Pulmonary artery endothelial cell (primary cell): Measurements from ENCODE around the gene CREG2. TPM values are rescaled to one million over a fixed set of nuclear protein-coding genes. Genes with fewer than 3 reads are reported as not detected.
"Not testable (repeated sequence)": the region's sequence is repeated elsewhere in the genome, so short reads cannot be mapped to it uniquely, and the experiment has no call there.

ENCODE experiments used
- DNase-seq: peaks from one replicate; pipeline ENCODE4 v3.0.0-alpha.2; 2011; ENCODE audit warnings: low read depth, low spot score
- total RNA-seq: library from RNA; depleted of rRNA; stranded (reverse); fragments of >200 nt; gene quantifications from 2 replicates; pipeline ENCODE4 v1.2.3, GENCODE V29; 2014

Gene CREG2
- total RNA-seq, 1 donor from 2014 or later = 1.6 TPM

DNA sequence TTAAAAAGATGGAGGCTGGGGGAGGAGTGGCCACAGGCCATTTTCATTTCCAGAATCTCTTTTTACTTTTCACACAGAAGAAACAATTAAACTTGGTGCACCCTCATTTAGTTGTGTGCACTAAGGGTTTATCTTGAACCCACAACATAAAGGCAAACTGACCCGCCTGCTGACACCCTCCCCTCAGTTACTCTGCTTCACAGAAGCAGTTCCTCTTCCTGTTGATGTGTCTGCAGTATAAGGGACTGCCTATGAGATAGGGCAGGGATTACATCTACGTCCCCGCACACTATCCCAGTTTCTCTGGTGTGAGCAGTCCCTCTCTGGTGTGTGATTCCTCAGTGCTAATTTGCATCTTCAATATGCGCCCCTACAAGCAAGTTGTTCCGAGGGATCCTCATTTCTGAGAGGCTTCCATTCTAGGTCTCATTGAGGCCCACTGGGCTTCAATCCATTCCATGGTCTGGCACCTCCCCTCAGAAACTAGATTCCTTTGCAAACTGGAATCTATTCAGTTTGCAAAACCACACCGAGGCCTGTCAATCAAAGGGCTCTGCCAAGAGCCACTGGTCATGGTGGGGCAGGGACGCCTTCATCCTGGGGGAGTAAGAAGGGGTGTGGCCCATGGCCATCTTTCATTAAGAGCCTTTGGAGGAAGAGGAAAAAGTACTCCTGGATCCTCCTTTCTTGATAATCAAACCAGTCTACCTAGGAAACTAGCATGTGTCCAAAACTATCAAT, 12.3 kb downstream of the CREG2 start:
- no peak for DNase-seq

DNA sequence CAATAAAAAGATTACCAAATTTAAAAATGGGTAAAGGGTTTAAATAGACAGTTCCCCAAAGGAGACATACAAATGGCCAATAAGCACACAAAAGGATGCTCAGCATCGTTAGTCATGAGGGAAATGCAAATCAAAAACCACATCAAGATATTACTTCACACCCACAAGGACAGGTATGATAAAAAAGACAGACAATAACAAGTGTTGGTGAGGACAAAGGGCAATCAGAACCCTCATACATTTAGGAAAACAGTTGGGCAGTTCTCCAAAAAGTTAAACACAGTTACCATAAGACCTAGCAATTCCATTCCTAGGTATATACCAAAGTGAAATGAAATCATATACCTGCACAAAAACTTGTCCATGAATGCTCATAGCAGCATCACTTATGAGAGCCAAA, 14.5 kb downstream of the CREG2 start:
- no peak for DNase-seq

DNA sequence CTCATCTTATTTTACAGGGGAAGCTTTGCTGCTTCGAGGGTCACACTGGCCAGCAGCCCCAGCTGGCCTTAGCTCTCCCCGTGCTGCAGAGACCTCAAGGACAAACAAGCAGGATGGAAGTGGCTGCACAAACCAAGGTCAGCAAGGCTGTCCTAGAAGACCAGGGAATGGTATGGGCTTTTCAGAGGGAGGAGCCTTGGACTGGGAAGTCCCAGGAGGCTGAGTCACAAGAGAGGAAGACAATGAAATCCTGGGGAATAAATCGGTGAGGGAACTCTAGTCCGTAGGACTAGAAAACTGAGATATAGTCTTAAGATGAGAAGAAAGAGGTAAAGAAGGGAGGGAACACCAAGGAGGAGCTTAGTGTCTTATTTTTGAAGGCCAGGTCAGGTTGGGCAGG, 15.7 kb downstream of the CREG2 start:
- DNase-seq = no peak

DNA sequence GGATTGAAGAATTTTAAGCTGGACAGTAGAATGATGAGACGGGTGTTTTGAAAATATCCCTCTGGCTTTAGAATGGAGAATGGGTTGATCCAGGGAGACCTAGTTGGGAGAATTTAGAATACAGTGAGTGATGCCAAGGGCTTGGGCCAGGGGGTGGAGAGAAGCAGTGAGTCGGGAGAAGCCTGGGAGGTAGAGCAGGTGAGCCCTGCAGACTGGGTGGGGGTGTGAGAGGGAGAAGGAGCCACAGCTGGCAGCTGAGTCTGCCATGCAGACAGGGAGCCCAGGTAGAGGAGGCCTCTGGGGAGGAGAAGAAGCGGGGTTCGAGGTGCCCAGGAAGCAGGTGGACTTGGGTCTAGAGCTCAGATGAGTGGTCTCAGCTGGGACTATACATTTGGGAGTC, 18.2 kb downstream of the CREG2 start:
- no peak for DNase-seq

DNA sequence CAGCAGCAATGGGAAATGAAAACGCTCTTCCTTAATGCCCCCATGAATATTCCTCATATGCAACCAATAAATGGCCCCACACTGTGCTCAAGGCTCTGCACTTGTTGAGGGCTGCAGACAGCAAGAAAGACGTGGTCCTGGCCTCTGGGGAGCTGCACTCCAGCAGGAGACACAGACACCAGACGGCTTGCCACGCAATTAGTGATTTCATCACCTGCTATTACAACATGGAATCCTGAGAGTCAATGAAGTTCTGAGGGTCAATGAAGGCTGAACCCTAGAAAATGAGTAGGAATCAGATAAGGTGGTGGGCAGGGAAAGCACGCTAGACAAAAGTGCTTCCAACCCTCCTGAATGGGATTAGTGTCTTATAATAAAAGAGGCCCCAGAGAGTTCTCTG, 18.9 kb downstream of the CREG2 start:
- DNase-seq = no peak

DNA sequence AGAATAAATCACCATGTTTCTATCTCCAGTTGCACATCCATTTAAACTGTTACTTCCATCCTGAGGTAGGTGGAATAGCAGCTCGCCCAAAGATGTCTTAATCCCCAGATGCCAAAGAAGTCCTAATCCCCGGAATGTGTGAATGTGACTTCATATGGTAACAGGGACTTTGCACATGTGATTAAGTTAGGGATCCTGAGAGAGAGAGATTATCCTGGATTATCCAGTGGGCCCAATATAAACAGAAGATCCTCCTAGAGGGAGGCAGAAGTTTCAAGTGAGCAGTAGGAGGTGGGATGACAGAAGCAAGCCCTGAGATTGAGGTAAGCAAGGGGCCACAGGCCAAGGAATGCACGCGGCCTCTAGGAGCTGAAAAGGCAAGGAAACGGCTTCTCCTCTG, 19.8 kb downstream of the CREG2 start:
- no peak for DNase-seq

DNA sequence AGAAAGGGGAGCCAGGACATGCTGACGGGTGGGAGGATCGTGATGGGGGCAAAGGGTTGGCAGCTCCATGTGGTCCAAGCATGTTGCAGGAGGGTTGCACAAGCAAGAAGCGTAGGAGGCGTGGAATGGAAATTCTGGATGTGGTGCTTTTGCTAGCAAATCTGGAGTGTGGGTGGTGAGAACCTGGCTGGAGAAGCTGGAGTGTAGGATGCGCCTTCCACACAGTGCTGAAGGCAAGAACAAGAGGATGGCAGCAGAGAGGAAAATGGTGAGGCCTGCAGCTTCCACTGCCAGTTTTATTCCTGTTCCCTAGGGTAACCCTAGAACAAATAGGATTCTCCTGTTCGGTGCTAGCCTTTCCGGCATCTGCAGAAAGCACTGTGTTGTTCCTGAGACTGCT, 22.4 kb downstream of the CREG2 start:
- no peak for DNase-seq

DNA sequence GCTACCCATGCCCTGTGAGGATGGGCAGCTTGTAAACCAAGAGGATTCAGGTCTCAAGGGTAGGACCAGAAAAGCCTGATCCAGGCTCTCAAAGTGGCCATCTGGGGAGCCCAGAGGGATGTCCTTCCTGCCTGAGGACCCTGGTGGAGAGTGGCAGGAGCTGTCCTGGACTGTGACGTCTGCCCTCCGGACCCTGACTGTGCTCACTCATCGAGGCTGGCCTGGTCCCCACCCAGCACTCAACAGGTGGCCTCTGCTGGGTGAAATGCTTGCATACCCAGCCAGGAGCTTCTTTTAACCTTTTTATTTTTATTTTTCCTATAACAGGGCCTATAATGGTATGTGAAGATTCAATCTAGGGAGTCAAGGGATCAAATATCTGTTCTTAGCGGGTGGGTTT, 24.5 kb downstream of the CREG2 start:
- no peak for DNase-seq

DNA sequence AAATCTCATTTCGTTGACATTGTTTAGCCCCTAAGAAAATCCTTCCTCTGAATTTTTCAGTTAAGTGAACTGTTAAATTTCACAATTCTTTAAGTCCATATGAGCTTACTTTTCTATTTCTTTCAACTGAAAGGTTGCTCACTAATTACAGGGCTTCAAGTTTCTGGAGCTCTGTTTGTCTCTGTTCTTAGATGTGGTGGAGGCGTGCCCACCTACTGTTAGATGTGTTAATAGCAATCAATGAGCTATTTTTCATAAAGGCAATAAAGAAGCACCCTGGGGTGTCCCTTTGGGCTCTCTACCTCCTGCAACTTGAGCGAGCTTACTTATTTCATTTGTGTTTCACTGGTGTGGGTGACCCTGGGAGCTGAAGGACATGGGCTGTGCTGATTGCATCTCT, 25.0 kb downstream of the CREG2 start:
- no peak for DNase-seq

DNA sequence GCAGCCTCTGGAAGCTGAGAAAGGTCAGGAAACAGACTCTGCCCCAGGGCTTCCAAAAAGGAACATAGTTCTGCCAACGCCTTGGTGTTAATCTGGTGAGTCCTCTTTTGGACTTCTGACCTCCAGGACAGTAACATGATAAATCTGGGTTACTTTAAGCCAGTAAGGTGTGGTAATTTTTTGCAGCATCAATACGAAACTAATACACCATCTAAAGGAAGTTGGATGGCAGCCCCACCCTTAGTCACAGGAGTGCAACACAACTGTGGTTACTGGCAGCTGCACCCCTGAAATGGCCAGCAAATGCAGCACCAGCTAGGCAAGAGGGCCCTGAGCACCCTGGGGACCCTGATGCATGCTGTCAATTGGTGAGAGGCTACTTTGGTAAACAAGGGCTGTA, 25.8 kb downstream of the CREG2 start:
- no peak for DNase-seq

DNA sequence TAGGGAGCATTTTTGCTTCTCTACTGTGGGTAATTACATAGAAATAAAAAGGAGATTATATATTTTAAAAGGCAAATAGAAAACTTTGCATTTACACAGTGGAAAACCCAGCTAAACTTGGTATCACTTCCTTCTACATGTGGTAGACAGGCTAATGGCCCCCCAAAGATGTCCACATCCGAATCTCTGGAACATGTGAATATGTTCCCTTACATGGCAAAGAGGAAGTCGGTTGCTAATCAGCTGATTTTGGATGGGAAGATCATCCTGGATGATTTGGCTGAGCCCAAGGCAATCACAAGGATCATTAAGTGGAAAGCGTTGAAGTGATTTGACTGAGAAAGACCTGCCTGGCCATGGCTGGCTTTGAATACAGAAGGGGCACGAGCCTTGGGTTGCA, 26.2 kb downstream of the CREG2 start:
- no peak for DNase-seq

DNA sequence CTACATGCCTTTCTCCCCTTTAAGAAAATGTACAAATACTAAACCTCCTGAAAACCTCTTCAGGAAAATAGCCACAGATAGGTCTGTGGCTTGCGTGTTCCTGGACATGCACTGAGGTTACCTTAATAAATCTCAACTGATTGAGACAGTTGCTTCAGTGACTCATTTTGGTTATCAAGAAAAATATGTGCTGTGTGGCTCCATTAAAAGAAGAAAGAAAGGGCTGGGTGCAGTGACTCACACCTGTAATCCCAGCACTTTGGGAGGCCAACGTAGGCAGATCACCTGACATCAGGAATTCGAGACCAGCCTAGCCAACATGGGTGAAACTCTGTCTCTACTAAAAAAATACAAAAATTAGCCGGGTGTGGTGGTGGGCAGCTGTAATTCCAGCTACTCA, 27.1 kb downstream of the CREG2 start:
- no peak for DNase-seq

DNA sequence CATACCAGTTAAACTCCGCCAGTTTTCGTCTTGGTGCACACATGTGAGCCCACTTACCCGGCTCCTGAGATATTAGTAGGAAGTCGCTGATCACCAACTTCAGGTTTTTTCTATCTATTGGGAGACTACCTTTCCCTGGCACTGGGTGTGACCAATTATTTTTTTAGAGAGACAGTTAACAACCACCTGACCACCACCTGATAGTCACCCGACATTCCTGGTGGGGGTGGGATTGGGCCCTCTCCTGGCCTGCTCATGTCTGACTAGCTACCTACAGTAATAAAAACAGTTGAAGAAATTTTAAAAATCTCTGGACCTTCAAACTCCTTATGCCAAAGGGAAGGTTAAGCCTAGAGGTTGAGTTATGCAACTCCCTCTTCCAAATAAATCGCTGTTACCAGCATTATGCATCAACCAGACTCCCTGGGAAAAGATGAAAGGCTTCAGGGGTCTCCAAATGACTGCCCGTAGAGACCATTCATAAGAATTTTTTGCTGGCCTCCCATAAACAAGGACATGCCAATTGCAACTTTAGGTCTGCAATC, 27.8 kb downstream of the CREG2 start:
- no peak for DNase-seq

DNA sequence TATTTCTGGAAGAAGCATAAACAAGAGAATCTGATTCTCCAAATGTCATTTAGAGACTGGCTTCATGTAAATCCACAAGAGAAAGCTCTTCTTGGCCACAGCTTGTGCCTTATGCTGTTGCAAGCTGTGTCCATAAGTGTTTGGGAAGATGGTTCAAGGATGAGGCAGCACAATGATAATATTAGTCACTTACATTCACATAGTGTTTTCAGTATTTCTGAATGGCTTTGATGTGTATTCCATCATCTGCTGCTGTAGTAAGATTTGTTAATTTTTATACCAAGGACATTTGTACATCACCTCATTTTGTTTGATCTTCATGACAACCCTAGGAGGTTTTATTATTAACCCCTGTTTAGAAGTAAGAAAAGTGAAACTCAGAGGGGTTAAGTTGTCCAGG, 29.9 kb downstream of the CREG2 start:
- no peak for DNase-seq

DNA sequence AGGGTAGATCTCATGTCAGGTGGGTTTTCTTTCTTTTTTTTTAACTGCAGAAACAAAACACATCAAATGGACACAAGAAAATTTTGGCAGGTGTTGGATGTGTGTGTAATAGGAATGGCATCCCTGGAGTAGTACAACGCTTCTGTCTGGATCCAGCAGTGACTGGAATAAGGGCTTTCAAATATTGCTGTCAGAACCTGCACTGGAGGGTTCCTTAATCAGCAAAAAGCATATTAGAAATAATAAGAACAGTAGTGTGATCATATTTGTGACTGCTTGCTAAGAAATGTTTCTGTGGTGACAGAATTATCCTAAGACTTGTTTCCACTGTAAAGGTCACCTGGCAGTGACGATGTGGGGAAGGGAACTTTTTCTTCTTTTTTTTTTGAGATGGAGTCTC, 30.8 kb downstream of the CREG2 start:
- no peak for DNase-seq

DNA sequence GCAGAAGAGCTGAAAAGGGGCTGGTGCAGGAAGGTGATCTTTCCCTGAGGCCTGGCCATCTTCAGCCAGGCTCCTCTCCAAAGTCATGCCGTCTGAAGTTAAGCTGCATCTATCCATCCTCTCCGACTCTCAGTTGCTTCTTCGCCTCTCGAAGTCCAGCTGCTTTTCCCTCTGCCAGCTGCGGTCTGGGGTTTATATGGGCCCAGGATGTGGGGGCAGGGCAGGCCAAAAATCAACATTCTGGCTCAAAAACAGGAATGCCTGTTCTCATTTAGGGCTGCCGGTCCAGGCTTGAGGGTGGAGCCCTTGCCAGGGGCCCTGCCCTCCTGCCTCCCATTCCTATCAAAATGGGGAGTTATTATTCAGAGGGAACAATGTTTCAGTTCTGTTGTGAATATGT, 31.2 kb downstream of the CREG2 start:
- DNase-seq = no peak

DNA sequence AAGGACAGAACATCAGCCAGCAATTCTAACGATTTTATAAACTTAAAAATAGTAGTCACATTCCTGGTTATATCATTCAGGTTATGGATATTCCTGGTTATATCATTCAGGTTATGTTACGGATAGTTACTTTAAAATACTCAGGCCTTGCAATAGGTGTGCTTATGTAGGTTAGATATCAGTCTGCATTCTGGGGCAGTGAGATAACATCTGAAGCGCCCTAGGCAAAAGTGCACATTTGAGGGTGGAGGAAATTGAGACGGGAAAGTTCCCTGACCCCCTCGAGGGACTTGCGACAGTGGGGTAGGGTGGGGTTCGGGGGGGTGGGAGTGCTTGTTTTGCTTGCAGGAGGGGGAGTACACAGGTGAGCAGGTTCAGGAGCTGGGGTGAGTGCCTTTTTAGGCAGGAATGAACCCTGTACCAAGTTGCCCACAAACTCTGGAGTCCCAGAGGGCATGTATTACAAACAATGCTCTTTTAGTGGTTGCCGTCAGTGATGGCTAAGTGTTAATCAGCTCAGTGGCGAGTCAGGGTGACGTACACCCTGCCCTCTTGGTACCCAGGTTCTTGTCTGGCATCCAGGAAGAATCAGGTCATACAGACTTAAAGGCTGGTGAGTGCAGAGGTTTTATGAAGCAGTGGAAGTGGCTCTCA, 31.8 kb downstream of the CREG2 start:
- DNase-seq = no peak

DNA sequence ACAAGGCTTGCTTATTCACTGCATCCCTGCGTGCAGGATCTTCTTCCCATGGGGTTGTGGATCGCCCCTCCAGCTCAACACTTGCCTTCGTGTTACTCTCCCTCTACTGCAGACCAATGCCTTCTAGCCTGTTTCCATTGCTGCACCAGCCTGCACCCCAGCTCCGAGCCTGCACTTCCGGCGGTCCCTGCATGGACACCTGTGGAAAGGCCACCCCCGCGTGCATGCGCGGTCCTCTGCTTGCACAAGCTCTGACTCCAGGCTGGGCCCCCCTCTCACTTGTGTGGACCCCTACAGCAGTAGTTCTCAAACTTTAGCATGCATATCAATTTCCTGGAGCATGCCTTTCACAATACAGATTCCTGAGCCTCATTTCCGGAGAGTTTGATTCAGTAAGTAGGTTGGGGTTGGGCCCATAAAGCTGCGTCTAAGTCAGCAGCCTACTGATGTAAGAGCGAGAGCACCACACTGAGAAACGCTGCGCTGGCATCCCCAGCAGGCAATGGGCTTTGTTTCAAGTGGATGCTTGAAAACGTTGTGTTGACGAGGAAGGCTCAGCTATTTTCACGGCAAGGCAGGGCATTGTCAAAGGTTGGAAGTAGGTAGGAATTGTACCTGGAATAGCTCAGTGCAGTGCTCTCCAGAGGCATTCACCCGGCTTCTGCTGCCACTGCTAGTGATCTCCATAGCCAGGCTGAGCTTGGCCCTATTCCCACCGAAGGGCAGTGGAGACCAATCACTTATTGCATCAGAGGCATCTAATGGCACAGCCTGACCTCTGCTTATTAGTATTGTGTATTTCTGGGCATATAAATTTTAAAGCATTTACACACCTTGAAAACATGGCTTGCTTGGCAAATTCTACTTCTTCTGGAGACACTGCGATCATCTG, 32.6 kb downstream of the CREG2 start:
- no peak for DNase-seq

DNA sequence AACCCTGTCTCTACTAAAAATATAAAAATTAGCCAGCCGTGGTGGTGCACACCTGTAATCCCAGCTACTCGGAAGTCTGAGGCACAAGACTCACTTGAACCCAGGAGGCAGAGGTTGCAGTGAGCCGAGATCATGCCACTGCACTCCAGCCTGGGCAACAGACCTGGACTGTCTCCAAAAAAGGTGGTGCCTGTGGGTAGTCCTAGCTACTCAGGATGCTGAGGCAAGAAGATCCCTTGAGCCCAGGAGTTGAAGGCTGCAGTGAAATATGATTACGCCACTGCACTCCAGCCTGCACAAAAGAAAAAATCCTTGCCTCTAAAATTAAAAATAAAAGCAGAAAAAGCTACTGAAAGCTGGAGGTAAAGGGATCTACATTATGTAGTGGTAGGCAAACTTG, 34.7 kb downstream of the CREG2 start:
- DNase-seq = not testable (repeated sequence)

DNA sequence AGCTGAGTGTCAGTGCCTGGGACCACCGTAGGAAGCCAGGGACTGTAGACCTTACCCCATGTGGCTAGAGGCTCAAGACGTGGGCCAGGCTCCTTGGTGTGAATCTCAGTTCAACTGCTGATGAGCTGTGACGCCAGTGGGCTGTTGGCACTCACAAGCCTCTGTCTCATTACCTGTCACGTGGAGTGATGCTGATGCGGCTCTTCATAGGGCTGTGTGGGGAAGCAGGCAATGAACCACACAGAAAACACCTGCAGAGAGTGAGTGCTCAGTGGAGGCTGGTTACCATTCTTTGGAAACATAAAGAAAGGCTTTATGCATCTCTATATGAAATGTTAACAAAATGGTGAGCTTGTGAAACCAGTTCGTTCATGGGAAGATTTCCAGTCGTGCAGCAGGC, 36.1 kb downstream of the CREG2 start:
- DNase-seq = no peak

DNA sequence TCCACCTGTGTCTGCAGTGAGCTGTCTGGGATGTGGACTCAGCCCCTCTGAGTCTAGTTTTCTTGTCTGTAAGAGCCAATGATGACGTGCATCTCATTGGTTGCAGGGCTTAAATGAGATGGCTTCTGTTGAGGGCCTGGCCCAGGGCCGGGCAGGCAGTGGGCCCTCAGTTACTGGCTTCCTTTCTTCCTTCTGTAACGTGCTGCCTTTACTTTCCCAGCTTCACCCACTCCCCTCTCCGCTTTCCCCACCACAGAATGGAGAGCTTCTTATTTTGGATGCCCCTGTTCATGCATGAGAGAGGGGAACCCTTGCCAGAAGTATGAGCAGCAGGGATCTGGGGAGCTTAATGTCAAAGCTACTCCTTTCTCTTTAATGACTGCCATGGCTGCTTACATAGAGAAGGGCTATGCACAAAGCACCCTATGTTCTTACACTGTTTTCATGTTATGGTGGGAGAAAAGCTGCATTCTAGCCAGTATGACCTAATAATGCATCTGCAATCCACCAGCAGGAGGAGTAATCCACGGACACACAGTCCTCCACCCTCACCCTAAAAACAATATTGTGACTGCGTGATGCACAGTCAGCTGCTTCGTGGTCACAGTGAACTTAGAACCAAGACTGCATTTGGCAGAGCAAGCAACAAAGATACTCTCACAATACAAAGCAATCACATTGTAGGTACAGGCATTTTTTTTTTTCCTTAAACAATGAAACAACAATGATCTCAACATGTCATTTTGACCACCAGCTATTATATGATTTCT, 37.2 kb downstream of the CREG2 start:
- no peak for DNase-seq
